ENCODE results near the gene CBY1.

The CBY1 gene

DNA sequence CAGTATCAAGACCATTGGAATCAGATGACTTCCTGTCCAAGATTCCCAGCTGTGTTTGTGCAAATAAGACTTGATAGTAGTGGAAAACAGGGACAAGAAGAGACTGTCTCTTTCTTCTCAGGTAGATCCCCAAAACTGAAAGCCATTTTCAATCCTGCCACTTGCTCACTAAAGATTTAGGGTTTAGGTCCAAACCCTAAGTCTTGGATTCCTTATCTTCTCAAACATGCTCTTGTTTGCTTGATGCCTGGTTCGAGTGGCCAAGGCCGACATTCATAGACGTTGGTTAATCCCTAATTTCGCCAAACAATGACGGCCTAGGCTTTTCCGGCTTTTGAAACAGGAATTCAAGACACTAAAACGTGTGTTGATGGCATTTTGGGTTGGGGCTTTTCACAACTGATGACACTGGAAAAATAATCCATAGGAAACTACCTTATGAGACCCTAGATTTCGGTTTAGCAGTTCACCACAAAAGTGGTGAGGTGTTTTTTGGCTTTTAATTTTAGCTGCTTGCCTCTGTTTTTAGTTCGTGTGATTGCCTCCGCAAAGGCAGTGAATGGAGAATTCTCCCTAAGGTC, 48.3 kb downstream of the CBY1 start:
- no peak for DNase-seq

DNA sequence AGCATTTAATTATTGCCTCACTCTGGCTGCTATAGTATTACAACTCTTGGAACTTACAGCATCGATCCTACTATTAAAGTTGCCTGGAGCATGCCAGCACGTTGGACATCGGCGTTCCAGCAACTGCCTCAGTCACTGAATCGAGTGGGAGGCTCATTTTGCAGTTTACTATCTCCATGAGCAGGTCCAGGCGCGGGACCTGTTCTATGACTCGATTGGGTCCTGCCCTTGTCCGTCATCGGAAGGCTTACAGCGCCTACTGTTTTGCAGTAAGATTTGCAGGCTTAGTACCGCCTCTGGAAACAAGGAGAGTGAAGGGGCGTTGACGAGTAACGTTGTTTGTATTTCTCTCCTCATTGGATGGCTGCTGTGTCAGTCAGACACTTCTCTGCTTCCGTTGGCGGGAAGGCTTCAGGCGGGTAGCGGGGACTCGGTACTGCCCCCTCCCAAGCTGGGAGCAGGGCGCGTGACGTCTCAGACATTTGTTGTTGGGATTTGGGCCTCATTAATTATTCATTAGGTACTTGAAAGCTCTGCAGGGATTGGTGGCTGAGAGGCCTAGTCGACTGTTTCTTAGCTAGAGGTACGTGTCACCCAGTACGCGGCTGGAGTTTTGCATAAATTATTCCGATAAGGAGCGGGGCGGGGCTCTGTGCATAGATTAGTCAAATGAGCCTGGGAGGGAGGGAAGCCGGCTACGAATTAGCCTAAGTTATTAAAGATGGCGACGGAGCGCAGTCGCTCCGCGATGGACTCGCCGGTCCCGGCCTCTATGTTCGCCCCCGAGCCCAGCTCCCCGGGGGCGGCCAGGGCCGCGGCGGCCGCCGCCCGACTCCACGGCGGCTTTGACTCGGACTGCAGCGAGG, 49.0 kb downstream of the CBY1 start, which contains the start of gene GTPBP1:
TSS of gene GTPBP1 (plus strand) at position 710 of the 866 bp plus-strand sequence. CDS start at position 722, 12 bp downstream.
- peak; percentile 96 to 99 for DNase-seq

DNA sequence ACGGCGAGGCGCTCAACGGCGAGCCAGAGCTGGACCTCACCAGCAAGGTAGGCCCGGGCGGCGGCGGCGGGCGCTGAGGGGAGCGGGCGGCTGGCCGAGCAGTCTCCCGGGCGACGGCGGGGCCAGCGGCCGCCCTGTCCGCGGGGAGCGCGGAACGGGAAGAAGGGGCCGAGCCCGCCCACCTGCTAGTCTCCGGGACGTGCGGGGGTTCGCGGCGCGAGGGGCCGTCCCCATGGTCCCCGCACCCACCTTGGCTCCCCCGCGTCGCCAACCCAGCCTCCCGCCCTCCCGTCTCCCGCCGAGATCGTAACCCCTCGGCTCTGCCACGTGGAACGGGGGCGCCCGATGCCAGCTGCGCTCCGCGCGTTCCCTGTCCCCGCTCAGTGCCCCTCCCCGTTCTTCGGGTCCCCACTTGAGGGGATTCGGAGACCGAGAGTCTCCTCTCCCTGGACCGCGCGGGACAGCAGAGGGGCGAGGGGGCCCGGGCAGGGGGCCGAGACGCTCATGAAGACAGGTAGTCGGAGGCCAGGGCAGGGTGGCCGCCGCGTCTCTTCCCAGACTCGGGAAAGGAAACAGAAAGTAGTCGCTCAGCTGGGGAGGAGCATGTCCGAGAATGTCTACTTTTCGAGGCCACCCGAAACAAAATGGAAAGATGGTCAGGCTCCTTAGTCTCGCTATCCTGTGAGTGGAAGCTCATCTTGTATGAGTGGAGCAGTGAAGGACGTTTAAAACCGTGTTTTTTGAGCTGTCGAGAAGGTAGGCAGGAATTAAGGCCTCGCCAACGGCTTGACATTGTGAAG, 49.9 kb downstream of the CBY1 start:
- DNase-seq: no peak

DNA sequence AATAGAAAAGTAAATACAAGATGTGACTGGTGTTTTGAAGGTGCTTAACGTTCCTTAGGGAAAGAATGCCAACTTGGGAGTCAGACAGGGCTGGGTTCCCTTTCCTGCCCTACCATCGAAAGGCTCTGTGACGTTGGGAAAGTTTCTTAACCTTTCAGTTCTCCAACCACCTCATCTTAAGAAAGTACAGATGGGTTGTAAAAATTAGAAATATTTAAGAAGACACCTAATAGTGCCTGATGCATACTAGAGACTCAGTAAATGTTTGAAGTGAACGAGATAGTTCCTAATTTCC, 50.4 kb downstream of the CBY1 start:
- DNase-seq: no peak

DNA sequence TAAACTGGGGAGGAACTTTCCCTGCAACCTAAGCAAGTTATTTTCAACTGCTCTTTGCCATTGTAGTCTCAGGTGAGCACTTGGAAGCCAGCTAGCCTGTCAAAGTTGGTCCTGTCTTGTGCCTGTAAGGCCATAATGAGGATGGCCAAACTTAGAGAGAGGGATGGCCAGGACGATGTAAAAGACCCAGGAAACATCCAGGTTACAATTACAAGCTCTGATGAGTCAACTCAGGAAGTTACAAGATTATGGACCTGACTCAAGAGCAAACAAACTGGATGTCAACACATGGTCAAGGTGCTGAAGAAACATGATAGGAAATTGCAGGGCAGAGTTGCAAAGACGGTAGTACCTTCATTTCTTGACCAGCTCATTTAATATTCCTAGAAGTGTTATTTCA, 50.9 kb downstream of the CBY1 start:
- peak in 1 of 2 experiments; percentile 55 for DNase-seq

DNA sequence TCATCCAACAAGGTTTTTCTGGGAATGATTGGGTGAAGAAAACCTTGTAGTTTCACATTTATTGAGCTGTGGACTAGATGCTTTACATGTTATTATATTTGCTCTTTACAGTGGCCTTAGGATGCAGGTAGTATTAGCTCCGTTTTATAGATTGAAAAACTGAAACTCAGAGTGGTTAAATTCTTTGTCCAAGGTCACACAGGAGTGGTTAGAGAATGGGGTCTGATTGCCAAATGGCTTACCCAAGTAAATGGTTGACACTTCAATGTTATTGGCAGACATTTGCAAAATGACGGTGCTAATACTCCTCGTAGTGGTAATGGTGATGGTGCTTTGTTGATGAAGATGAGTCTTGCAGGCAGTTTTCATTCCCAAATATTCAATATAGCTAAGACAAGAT, 51.5 kb downstream of the CBY1 start:
- no peak for DNase-seq

DNA sequence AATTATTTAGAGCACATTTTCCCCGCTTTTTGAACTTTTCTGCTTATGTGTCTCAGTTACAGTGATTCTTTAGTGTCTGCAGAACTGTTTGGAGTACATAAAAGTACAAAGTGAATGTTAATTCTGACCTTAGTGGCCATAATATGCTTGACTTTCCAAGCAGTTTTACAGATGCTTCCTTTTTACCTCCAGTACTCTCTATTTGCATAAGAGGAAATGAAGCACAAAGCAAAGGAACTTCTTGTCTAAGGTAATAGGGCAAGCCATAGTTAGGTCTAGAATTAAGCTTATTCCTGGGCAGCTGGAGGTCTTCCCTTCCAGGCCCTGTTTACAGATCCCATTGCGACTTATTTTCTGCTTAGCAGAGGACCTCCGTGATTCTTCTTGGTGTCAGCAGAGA, 52.9 kb downstream of the CBY1 start:
- no peak for DNase-seq

DNA sequence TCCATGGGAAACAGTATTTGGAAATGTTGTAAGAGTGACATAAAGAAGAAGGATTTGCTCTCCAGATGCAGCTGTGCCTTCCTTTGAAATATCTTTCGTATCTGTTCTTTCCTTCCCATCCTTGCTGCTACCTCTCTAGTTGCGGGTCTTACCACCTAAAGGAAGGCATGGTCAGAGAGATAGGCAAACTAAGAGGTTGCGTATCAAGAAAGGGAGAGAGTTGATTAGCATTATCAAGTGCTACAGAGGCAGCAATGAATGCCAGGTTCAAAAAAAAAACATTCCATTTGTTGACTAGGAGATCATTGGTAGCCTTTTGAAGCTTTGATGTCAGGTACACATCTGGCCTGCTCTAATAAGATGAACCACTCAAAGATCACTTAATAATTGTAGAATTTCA, 53.9 kb downstream of the CBY1 start:
- no peak for DNase-seq

DNA sequence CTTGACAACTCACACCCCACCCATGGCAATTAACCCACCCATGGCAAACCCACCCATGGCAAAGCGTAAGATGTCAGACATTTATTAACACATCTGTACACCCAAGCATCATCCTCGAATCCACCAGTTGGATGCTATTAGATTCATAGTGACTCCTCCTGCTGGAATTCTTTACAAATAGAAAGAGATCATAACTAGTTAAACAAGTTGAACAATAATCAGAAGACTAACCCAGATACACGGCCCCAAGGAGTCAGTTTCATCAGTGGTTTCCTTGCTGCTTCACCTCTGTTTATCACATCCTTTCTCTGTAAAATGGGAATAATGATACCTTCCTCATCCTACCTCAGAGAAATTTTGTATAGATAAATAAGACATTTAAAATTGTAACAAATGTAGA, 54.4 kb downstream of the CBY1 start:
- DNase-seq: no peak

DNA sequence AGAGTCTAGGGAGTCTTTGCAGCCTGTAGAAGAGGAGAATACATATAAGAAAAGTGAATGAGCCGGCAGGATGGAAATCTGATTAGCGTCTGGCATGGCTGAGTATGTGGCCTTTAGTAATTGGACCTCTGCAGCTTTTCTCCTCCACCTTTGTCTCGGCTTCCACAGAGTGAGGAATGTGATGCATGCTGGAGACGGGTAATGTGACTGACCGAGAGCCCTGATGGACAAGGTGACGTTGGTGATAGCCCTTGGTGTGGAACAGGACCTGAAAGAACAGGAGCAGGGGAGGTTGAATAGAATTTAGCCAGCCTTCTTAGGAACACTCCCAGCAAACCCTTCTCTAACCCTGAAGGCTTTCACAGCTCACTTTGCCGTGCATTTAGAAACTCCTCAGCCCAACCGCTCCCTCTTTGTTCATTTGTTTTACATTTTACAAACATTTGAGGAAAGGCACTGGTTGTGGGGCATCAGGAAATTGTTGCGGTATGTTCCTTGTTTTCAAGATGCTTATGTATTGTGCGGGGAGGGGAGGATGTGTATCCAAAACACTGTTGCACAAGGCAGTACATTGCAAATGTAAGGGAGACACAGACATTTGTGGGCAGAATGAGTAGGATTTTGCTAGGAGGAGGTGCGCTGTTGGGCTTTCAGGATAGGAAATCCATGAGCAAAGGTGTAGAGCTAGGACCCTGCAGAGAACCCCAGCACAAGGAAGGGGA, 56.2 kb downstream of the CBY1 start:
- no peak for DNase-seq

DNA sequence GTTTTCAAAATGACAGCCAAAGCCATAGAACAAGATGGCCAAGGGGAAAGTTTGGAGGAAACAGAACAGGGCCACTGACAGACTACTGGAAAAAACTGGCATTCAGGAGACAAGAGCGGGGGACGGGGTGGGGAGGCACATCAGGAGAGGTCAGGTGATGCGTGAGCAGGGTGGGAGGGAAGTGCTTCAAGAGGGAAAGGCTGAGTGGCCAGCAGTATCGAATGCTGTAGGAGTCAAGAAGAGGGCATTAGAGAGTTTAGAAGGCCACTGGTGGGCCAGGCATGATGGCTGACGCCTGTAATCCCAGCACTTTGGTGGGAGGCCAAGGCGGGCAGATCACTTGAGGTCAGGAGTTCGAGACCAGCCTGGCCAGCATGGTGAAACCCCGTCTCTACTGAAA, 57.5 kb downstream of the CBY1 start:
- no peak for DNase-seq

DNA sequence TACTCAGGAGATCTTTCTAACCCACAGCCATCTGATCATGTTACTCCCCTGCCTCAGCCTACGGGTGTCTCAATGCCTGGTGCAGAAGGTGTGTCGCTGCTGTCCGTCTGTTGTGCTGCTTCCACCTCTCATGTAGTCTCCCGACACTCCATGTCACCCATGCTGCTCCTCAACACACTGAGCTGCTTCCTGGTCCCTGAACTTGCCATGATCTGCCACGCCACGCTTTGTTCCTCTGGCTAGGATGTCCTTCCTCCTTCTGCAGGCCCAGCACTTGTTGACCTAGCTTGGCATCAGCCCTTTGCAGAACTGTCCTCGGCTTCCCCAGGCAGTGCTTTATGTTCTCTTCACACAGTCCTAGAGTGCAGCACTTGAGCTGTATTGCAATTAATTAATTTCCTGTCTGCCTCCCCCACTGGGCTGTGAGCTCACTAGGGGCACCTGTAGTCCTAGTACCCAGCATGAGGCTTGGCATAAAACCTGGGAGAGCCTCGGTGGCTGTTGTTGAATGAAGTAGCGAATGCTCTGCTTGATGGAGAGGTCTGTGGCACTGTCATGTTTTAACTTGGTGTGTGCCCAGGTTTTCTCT, 58.8 kb downstream of the CBY1 start:
- DNase-seq: no peak

DNA sequence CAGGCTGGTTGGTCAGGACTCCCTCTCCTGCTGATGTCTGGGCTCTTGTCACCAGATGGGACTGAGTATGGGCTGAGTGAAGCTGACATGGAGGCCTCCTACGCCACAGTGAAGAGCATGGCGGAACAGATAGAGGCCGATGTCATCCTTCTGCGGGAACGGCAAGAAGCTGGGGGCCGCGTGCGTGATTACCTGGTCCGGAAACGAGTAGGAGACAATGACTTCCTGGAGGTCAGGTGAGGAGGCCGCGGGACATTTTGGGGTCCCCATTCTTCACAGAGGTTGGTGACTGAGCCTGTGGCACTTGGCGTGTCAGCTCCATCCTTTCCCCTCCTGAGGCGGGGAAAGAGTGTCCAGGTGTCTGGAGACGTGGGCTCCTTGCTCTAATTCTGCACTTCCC, 59.4 kb downstream of the CBY1 start:
- no peak for DNase-seq

DNA sequence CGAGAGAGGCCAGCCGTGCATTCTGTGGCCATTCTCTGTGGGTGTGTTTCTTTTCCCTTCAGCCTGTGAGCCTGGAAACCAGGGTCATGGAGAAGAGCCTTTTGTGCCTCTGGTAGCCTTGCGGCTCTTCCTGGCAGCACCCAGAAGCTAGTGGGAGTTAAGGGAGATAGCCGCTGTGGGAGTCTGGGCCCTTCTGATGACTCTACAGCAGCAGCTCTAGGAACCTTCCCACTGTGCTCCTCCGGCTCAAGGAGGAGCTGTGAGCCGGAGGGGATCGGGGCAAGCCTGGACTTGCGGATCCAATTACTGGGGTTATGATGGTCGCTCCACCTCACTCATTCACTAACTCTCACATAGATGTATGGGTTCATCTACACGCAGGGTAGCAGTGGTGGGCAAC, 59.8 kb downstream of the CBY1 start:
- no peak for DNase-seq

DNA sequence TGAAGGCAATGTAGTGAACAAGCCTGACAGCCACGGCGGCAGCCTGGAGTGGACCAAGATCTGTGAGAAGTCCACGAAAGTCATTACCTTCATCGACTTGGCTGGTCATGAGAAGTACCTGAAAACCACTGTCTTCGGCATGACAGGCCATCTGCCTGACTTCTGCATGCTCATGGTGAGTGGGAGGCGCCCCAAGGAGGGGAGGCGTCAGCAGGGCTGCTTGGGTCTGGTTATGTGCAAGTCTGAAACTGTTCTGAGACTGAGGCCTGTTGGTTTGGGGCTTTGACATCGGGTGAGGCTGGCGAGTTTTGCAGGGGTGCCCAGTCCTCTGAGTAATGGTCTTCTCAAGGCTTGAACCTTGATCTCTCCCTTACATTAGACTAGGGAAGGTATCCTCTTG, 60.4 kb downstream of the CBY1 start:
- DNase-seq: no peak

DNA sequence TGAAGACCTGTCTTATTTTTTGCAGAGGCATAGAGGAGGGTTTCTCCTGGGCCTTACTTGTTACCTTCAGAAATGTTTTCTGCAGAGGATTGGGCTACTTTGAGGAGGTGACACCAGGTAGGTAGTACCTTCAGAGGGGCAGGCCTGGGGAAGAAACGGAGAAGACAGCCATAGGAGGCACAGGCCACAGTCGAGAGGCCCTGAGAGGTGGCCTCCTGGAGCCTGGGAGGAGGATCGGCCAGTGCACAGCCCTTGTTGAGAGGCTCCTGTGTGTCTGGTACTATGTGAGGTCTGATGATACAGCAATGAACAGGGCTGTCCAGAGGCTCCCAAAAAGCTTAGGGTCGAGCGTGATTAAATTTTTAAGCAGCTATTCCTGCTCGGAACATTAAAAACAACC, 60.8 kb downstream of the CBY1 start:
- DNase-seq: no peak

DNA sequence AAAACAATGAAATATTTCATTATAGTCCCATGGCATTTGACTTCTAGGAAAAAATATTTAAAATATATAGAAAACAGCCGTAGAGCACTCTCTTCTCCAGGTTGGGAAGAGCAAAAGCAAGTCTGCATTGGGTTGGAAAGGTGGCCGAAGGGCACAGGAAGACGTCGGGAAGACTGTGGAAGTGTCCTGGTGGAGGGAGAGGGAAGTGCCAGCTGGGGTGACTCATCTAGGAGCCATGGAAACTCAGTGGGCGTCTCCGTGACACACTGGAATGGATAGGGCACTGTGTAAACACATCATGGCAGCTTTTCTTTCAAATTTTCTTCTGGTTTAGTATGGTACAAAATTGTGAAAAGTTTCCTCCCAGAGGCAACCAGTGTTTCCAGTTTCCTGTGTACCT, 62.0 kb downstream of the CBY1 start:
- DNase-seq: peak; percentile 73 to 83

DNA sequence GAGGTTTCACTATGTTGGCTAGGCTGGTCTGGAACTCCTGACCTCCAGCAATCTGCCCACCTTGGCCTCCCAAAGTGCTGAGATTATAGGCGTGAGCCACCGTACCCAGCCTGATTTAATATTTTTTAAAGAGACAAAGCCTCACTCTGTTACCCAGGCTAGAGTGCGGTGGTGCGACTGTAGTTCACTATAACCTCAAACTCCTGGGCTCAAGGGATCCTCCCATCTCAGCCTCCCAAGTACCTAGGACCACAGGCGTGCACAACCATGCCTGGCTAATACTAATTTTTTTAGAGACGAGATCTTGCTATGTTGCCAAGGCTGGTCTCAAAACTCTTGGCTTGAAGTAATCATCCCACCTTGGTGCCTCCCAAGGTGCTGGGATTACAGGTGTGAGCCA, 62.8 kb downstream of the CBY1 start:
- no peak for DNase-seq

DNA sequence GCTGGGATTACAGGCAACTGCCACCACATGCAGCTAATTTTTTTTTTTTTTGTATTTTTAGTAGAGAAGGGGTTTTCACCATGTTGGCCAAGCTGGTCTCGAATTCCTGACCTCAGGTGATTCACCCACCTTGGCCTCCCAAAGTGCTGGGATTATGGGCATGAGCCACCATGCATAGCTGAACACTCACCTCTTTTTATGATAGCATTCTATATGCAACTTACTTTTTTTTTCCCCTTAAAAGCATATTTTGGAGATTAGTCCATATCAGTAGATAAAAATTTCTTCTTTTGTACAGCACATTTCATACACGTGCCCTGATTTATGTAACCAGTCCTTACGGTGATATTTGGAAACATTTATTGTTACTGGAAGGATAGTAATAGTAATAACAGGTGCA, 63.9 kb downstream of the CBY1 start:
- no peak for DNase-seq

DNA sequence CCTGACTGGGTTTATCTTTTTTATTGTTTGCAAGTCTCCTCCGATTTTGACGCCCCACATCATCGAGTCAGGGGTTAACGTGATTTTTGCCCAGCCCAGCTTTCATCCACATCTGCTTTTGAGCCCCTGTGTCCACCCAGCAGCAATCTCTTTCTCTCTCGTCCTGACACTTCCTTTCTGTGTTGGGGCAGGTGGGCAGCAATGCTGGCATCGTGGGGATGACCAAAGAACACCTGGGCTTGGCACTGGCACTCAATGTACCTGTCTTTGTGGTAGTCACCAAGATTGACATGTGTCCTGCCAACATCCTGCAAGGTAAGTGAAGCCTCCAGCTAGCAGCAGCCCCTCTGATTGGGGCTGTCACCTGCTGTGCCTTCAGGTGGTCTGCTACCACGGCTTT, 65.1 kb downstream of the CBY1 start:
- DNase-seq: no peak
